Measurements from ENCODE around the gene BCAS3. TPM values are rescaled to one million over a fixed set of nuclear protein-coding genes. Genes with fewer than 3 reads are reported as not detected.

Gene BCAS3
- total RNA-seq, 2 donors from 2014 or later: 28.0 to 37.7 TPM

DNA sequence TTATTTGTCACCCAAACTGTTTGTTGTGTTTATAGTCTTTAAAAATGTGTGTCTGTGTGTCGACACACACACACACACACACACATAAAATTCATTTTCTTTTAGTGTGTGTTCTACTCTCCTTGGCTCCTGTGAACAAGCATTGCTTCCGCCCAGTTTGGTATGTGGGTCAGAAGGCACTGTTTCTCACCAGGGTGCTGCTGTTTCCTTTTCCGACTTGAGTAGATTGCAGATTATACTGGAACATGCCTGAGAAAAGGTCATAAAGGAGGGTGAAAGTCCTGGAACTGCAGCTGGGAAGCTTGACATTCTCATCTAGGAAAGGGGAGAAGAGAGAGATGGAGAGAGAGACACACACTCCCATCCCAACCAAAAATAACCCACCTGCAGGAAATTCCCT is 330.3 kb downstream of the BCAS3 start:
- no peak for DNase-seq
- no peak overlapping the region for H3K27ac Mint-ChIP-seq
- H3K4me1 Mint-ChIP-seq: peaks cover 17% of the 10 kb centered on the region

DNA sequence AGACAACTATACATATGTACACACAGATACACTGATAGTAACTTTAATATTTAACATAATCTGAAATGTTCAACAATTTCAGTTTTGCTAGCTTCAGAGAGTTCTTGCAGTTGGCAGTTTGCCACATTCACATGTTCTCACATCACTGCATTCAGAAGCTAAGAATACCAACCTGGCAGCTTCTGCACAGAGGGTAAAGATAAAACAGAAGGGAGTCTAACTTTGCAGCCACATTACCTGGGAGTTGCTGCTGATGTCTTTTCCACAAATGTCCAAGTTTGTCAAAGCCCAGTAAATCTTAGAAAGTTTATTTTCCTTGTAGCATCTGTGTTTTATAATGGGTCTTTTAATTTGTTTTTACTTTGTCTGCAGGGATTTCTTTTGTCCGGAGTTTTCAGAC is 332.0 kb downstream of the BCAS3 start:
- H3K4me3 Mint-ChIP-seq: no peak overlapping the region
- H3K27ac Mint-ChIP-seq: no peak overlapping the region
- TF ChIP-seq, protein P1, sequence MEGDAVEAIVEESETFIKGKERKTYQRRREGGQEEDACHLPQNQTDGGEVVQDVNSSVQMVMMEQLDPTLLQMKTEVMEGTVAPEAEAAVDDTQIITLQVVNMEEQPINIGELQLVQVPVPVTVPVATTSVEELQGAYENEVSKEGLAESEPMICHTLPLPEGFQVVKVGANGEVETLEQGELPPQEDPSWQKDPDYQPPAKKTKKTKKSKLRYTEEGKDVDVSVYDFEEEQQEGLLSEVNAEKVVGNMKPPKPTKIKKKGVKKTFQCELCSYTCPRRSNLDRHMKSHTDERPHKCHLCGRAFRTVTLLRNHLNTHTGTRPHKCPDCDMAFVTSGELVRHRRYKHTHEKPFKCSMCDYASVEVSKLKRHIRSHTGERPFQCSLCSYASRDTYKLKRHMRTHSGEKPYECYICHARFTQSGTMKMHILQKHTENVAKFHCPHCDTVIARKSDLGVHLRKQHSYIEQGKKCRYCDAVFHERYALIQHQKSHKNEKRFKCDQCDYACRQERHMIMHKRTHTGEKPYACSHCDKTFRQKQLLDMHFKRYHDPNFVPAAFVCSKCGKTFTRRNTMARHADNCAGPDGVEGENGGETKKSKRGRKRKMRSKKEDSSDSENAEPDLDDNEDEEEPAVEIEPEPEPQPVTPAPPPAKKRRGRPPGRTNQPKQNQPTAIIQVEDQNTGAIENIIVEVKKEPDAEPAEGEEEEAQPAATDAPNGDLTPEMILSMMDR (conservative IDR thresholded peaks at IDR 0.05): no peak
- Histone ChIP-seq H3K4me1 (ENCODE audit: control insufficient read depth, insufficient read depth, low read length) (no peaks in the 10 kb centered on the region), H3K4me3 (ENCODE audit: low read length) (no peak overlapping the region), H3K36me3 (ENCODE audit: control insufficient read depth, insufficient read depth, low read length) (no peaks in the 10 kb centered on the region), H3K9ac (ENCODE audit: extremely low read depth, low read length, poor library complexity, severe bottlenecking) (no peak overlapping the region), H3K27ac (ENCODE audit: low read depth, low read length) (no peak overlapping the region), H3K9me3 (ENCODE audit: control insufficient read depth, low read length) (no peaks in the 10 kb centered on the region), H3K27me3 (ENCODE audit: control insufficient read depth, insufficient read depth, low read length, poor library complexity, severe bottlenecking) (peaks cover 83% of the 10 kb centered on the region)
- H3K27me3 Mint-ChIP-seq (ENCODE audit: insufficient read depth): peaks cover 77% of the 10 kb centered on the region
- WGBS, 2 experiments (ENCODE audit: insufficient coverage in 1 of 2, insufficient read length in 1 of 2): 90% methylated on average over 1 of the region's 1 CpG; no CpG with 5 or more reads in 1 of the 2 experiments
- no peak for DNase-seq
- H3K9me3 Mint-ChIP-seq: no peaks in the 10 kb centered on the region
- H3K36me3 Mint-ChIP-seq (ENCODE audit: low read depth): no peaks in the 10 kb centered on the region
- peaks cover 19% of the 10 kb centered on the region for H3K4me1 Mint-ChIP-seq

More for the DNA sequence above, 330.3 kb downstream of the BCAS3 start:
- WGBS, 2 experiments (ENCODE audit: insufficient coverage in 1 of 2, insufficient read length in 1 of 2): 90% methylated on average over 3 of the region's 3 CpGs; no CpG with 5 or more reads in 1 of the 2 experiments
- TF ChIP-seq, protein P1 (conservative IDR thresholded peaks at IDR 0.05): no peak
- no peaks in the 10 kb centered on the region for H3K36me3 Mint-ChIP-seq (ENCODE audit: low read depth)
- Histone ChIP-seq H3K27me3 (ENCODE audit: control insufficient read depth, insufficient read depth, low read length, poor library complexity, severe bottlenecking) (peaks cover 77% of the 10 kb centered on the region), H3K4me1 (ENCODE audit: control insufficient read depth, insufficient read depth, low read length) (no peaks in the 10 kb centered on the region), H3K9ac (ENCODE audit: extremely low read depth, low read length, poor library complexity, severe bottlenecking) (no peak overlapping the region), H3K36me3 (ENCODE audit: control insufficient read depth, insufficient read depth, low read length) (no peaks in the 10 kb centered on the region), H3K27ac (ENCODE audit: low read depth, low read length) (no peak overlapping the region), H3K4me3 (ENCODE audit: low read length) (no peak overlapping the region), H3K9me3 (ENCODE audit: control insufficient read depth, low read length) (no peaks in the 10 kb centered on the region)
- no peak overlapping the region for H3K4me3 Mint-ChIP-seq
- H3K27me3 Mint-ChIP-seq (ENCODE audit: insufficient read depth): peaks cover 72% of the 10 kb centered on the region
- H3K9me3 Mint-ChIP-seq: no peaks in the 10 kb centered on the region

DNA sequence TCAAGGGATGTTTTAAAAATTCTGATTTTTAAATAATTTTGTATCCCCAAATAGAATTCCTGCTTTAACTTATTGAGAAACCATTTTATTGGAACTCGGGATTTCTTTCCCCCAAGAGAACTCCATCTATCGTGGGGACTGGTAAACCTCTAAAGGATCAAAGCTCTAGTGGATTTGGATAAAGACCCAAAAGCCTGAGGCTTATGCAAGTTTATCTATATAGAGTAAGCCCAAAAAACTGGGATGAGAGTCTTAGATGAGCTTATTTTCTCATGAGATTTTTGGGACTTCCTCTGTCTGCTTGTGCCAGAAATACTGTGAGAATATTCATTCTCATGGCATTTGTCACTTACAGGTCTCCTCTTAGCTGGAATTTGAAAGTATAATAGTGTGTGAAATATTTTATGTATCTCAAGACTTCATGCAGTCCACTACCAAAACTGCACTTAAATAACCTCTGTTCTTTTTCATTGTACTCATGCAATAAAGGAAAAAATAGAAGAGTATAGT is 333.1 kb downstream of the BCAS3 start:
- H3K4me3 ChIP-seq (ENCODE audit: low read length): no peak overlapping the region
- no peaks in the 10 kb centered on the region for H3K4me1 ChIP-seq (ENCODE audit: control insufficient read depth, insufficient read depth, low read length)
- H3K9me3 ChIP-seq (ENCODE audit: control insufficient read depth, low read length): no peaks in the 10 kb centered on the region
- peaks cover 21% of the 10 kb centered on the region for H3K4me1 Mint-ChIP-seq
- H3K36me3 ChIP-seq (ENCODE audit: control insufficient read depth, insufficient read depth, low read length): no peaks in the 10 kb centered on the region
- H3K27ac Mint-ChIP-seq: no peak overlapping the region
- TF ChIP-seq, protein P1 (conservative IDR thresholded peaks at IDR 0.05): no peak
- H3K4me3 Mint-ChIP-seq: no peak overlapping the region
- H3K9ac ChIP-seq (ENCODE audit: extremely low read depth, low read length, poor library complexity, severe bottlenecking): no peak overlapping the region
- no peak for DNase-seq
- WGBS, 2 experiments (ENCODE audit: insufficient coverage in 1 of 2, insufficient read length in 1 of 2): 83 to 87% methylated on average over 1 to 2 of the region's 2 CpGs
- H3K9me3 Mint-ChIP-seq: no peaks in the 10 kb centered on the region
- H3K27me3 ChIP-seq (ENCODE audit: control insufficient read depth, insufficient read depth, low read length, poor library complexity, severe bottlenecking): peaks cover 85% of the 10 kb centered on the region
- no peaks in the 10 kb centered on the region for H3K36me3 Mint-ChIP-seq (ENCODE audit: low read depth)
- H3K27ac ChIP-seq (ENCODE audit: low read depth, low read length): no peak overlapping the region
- H3K27me3 Mint-ChIP-seq (ENCODE audit: insufficient read depth): peaks cover 82% of the 10 kb centered on the region
